HCT116 (cell line): ENCODE data around the gene NUP50. TPM values are rescaled to one million over a fixed set of nuclear protein-coding genes. Genes with fewer than 3 reads are reported as not detected.

Source experiments
- ATAC-seq: fragments of 200-7000 bp; cut with Tn5 transposase; 2 replicates; pipeline ENCODE4 v1.9.1; 2020; ENCODE audit warnings: mild to moderate bottlenecking, moderate library complexity
- BruUV-seq: library from RNA; stranded (reverse); fragments of 400-500 nt; replicated peaks from 2 replicates; lab custom pipeline; 2021; lab: Mats Ljungman, UMichigan
- CTCF ChIA-PET: fragments of 300-600 bp; sonication (Branson Sonifier 250); formaldehyde crosslinking; loops from one replicate; lab custom pipeline; 2021; ENCODE audit warnings: antibody characterized with exemption; lab: Charles Lee
- POLR2A ChIA-PET: fragments of 300-600, 350-600 bp; sonication (Branson Sonifier 250); formaldehyde crosslinking; loops from one replicate; lab custom pipeline; 2021; ENCODE audit warnings: antibody characterized with exemption; lab: Charles Lee
- RAD21 ChIA-PET, 2 experiments: fragments of 300-600 bp; sonication (Branson Sonifier 250); formaldehyde crosslinking; loops; one replicate each; lab custom pipeline; 2023; ENCODE audit warnings: low total read pairs in 2 of 2; ENCODE audit not compliant: uncharacterized antibody in 2 of 2, unreplicated experiment in 2 of 2, low non-redundant PET in 1 of 2; lab: Charles Lee
- DNase-seq: peaks from one replicate; pipeline ENCODE4 v3.0.0-alpha.2; 2010; ENCODE audit warnings: low read depth, low spot score
- H2AFZ ChIP-seq: fragments of 200-600 bp; shearing (Covaris generic), sonication (generic); 2 replicates; pipeline ENCODE4 v1.6.1; 2017; ENCODE audit warnings: low read depth, mixed run types, mixed read lengths, antibody characterized with exemption, low read length; ENCODE audit not compliant: poor library complexity, severe bottlenecking
- H3K27ac ChIP-seq: 2 replicates; pipeline ENCODE4 v1.5.1; 2012; ENCODE audit warnings: low read depth, low read length
- H3K27me3 ChIP-seq: fragments of 200-600 bp; sonication (generic); 2 replicates; pipeline ENCODE4 v1.6.1; 2016; ENCODE audit warnings: mixed run types, low read length, mixed read lengths; ENCODE audit not compliant: insufficient read depth
- H3K36me3 ChIP-seq, 2 experiments: fragments of 200-500 bp in 1 of 2; fragments of 200-600 bp in 1 of 2; sonication (Bioruptor generic) in 1 of 2; sonication (generic) in 1 of 2; 2 replicates each; pipeline versions ENCODE4 v1.5.1 to v1.6.1; 2014 to 2016; ENCODE audit warnings: low read length in 2 of 2, inconsistent platforms in 1 of 2, mixed read lengths in 1 of 2, mixed run types in 1 of 2; ENCODE audit not compliant: insufficient read depth in 2 of 2, control insufficient read depth in 1 of 2
- H3K4me1 ChIP-seq, 2 experiments: fragments of 200-600 bp in 1 of 2; sonication (generic) in 1 of 2; 2 replicates each; pipeline versions ENCODE4 v1.5.1 to v1.6.1; 2012 to 2017; ENCODE audit warnings: low read length in 2 of 2, inconsistent platforms in 1 of 2, mild to moderate bottlenecking in 1 of 2, mixed read lengths in 1 of 2, mixed run types in 1 of 2, moderate library complexity in 1 of 2; ENCODE audit not compliant: insufficient read depth in 2 of 2, control insufficient read depth in 1 of 2
- H3K4me2 ChIP-seq: fragments of 200-600 bp; sonication (generic); 2 replicates; pipeline ENCODE4 v1.6.1; 2017; ENCODE audit warnings: mixed run types, low read length, mixed read lengths
- H3K4me3 ChIP-seq, 2 experiments: fragments of 200-600 bp in 1 of 2; sonication (generic) in 1 of 2; replicated peaks in 1 of 2; 2 replicates each; pipeline ENCODE4 v1.5.1; 2011 to 2016; ENCODE audit warnings: low read length in 2 of 2, control low read depth in 1 of 2, low read depth in 1 of 2, mild to moderate bottlenecking in 1 of 2, mixed read lengths in 1 of 2, mixed run types in 1 of 2
- H3K79me2 ChIP-seq: fragments of 200-600 bp; sonication (generic); 2 replicates; pipeline ENCODE4 v1.6.1; 2017; ENCODE audit warnings: mild to moderate bottlenecking, mixed run types, low read length, moderate library complexity, mixed read lengths; ENCODE audit not compliant: insufficient read depth
- H3K9ac ChIP-seq: fragments of 200-600 bp; sonication (generic); 2 replicates; pipeline ENCODE4 v1.6.1; 2016; ENCODE audit warnings: low read length, mixed read lengths
- H3K9me2 ChIP-seq: fragments of 200-600 bp; sonication (generic), shearing (Covaris generic); 2 replicates; pipeline ENCODE4 v1.6.1; 2017; ENCODE audit warnings: mixed run types, mild to moderate bottlenecking, moderate library complexity; ENCODE audit not compliant: insufficient read depth
- H3K9me3 ChIP-seq, 2 experiments: fragments of 200-500 bp in 1 of 2; fragments of 200-600 bp in 1 of 2; sonication (Bioruptor generic) in 1 of 2; sonication (generic) in 1 of 2; 2 replicates each; pipeline ENCODE4 v1.6.1; 2014 to 2017; ENCODE audit warnings: low read length in 2 of 2, mixed read lengths in 2 of 2, inconsistent platforms in 1 of 2, low read depth in 1 of 2, mild to moderate bottlenecking in 1 of 2, mixed run types in 1 of 2, moderate library complexity in 1 of 2; ENCODE audit not compliant: control insufficient read depth in 1 of 2, insufficient read depth in 1 of 2
- H4K20me1 ChIP-seq: fragments of 200-600 bp; sonication (generic), shearing (Covaris generic); 2 replicates; pipeline ENCODE4 v1.6.1; 2017; ENCODE audit warnings: mixed run types, mild to moderate bottlenecking, moderate library complexity; ENCODE audit not compliant: insufficient read depth
- CEBPB ChIP-seq: IDR thresholded peaks from 2 replicates; pipeline ENCODE4 v1.6.1; 2012; ENCODE audit warnings: low read depth
- CTCF ChIP-seq, 3 experiments: fragments of 200-600 bp in 1 of 3; sonication (generic) in 1 of 3; IDR thresholded peaks in 2 of 3; conservative IDR thresholded peaks in 1 of 3; 2 replicates each; pipeline ENCODE4 v1.5.1; 2012 to 2017; ENCODE audit warnings: low read depth in 2 of 3, low read length in 2 of 3, antibody characterized with exemption in 1 of 3, borderline replicate concordance in 1 of 3, control low read depth in 1 of 3, mild to moderate bottlenecking in 1 of 3, mixed read lengths in 1 of 3, mixed run types in 1 of 3, moderate library complexity in 1 of 3; ENCODE audit not compliant: insufficient read depth in 1 of 3
- EGR1 ChIP-seq: IDR thresholded peaks from 2 replicates; pipeline ENCODE4 v1.6.1; 2012; ENCODE audit warnings: low read depth
- EZH2phosphoT487 ChIP-seq: fragments of 200-600 bp; IDR thresholded peaks from 2 replicates; pipeline ENCODE4 v1.6.1; 2018; ENCODE audit warnings: antibody characterized with exemption, borderline replicate concordance
- MAX ChIP-seq: IDR thresholded peaks from 2 replicates; pipeline ENCODE4 v1.6.1; 2012
- POLR2A ChIP-seq: IDR thresholded peaks from 2 replicates; pipeline ENCODE4 v1.7.0; 2011; ENCODE audit warnings: borderline replicate concordance; ENCODE audit not compliant: insufficient read depth, insufficient read length; ENCODE audit errors: extremely low read depth
- POLR2AphosphoS5 ChIP-seq: IDR thresholded peaks from 2 replicates; pipeline ENCODE4 v1.6.1; 2011; ENCODE audit warnings: mild to moderate bottlenecking, low read depth, low read length, moderate library complexity
- RAD21 ChIP-seq: IDR thresholded peaks from 2 replicates; pipeline ENCODE4 v1.6.1; 2012; ENCODE audit warnings: low read depth, mild to moderate bottlenecking
- REST ChIP-seq: IDR thresholded peaks from 2 replicates; pipeline ENCODE4 v1.6.1; 2012; ENCODE audit warnings: low read depth
- YY1 ChIP-seq: IDR thresholded peaks from 2 replicates; pipeline ENCODE4 v1.6.1; 2011; ENCODE audit warnings: low read length, low read depth, moderate library complexity, mild to moderate bottlenecking; ENCODE audit not compliant: insufficient replicate concordance; ENCODE audit errors: extremely low read depth
- ZFX ChIP-seq: fragments of 450-650 bp; IDR thresholded peaks from 2 replicates; pipeline ENCODE4 v1.6.1; 2017
- ZNF274 ChIP-seq: fragments of 200-500 bp; sonication (Bioruptor generic); IDR thresholded peaks from 2 replicates; pipeline ENCODE4 v1.6.1; 2014; ENCODE audit warnings: mild to moderate bottlenecking, low read depth, low read length, inconsistent platforms
- intact Hi-C: fragments of 100-400 bp; cut with micrococcal nuclease; formaldehyde crosslinking; loops from 2 replicates; pipeline ENCODE4 v1.10.0; 2022
- total RNA-seq: library from RNA; stranded (reverse); gene quantifications from one replicate; pipeline ENCODE4 v1.2.1, GENCODE V29; 2021; ENCODE audit not compliant: unreplicated experiment

NUP50 gene
- total RNA-seq, 1 experiment from 2014 or later = 102 TPM

- intact Hi-C loops = no loop called here
- H3K9me2 ChIP-seq = no peaks in the 10 kb centered on the region
- H3K4me1 ChIP-seq = no peaks in the 10 kb centered on the region
- H2AFZ ChIP-seq = no peak overlapping the region
- H3K4me2 ChIP-seq = no peak overlapping the region
- H4K20me1 ChIP-seq = no peaks in the 10 kb centered on the region
- H3K9me3 ChIP-seq = no peaks in the 10 kb centered on the region
- ATAC-seq (no peak), DNase-seq (no peak)
- no TSS peak for BruUV-seq
- CTCF ChIA-PET = interaction anchor here (1.2 kb wide), 1 partner anchor 38 kb away, joined by 8 read pairs; no protein-coding TSS in a partner anchor
- no peak for TF ChIP-seq EGR1
- TF ChIP-seq MAX = no peak
- no peak for TF ChIP-seq CTCF (IDR thresholded peaks at IDR 0.05 in 2 of 3, conservative IDR thresholded peaks at IDR 0.05 in 1 of 3; ENCODE audit: borderline replicate concordance in 1 of 3, insufficient read depth in 1 of 3, low read depth in 2 of 3, low read length in 2 of 3)
- TF ChIP-seq POLR2AphosphoS5 = no peak
- no peak overlapping the region for H3K4me3 ChIP-seq
- POLR2A ChIA-PET = no interaction called here
- H3K27me3 ChIP-seq = no peaks in the 10 kb centered on the region
- no peak overlapping the region for H3K9ac ChIP-seq
- no peak overlapping the region for H3K27ac ChIP-seq
- RAD21 ChIA-PET = no interaction called here
- peaks cover 7% of the 10 kb centered on the region; the same call in 1 of the 2 replicates for H3K79me2 ChIP-seq
- peaks cover 0 to 3% of the 10 kb centered on the region in 2 experiments; a peak in 1 of 4 replicates for H3K36me3 ChIP-seq
Observed at GRCh38 chr22:45208696-45208992, 44.9 kb downstream of the NUP50 start.

- no peak overlapping the region for H3K4me2 ChIP-seq
- H3K4me1 ChIP-seq = no peaks in the 10 kb centered on the region
- peaks cover 7% of the 10 kb centered on the region; the same call in 1 of the 2 replicates for H3K79me2 ChIP-seq
- intact Hi-C loops = no loop called here
- H3K27me3 ChIP-seq = no peaks in the 10 kb centered on the region
- H3K9ac ChIP-seq = no peak overlapping the region
- H3K9me3 ChIP-seq = no peaks in the 10 kb centered on the region
- H3K36me3 ChIP-seq = peaks cover 0 to 3% of the 10 kb centered on the region in 2 experiments; a peak in 1 of 4 replicates
- no peak overlapping the region for H3K27ac ChIP-seq
- no peak overlapping the region for H3K4me3 ChIP-seq
- no peaks in the 10 kb centered on the region for H4K20me1 ChIP-seq
- ChIA-PET RAD21 (interaction anchor here in 1 of 2 experiments (0.7 kb wide), 1 partner anchor 388 kb away, joined by 3 read pairs; no protein-coding TSS in a partner anchor), CTCF (interaction anchor here (1.2 kb wide), 1 partner anchor 37 kb away, joined by 8 read pairs; no protein-coding TSS in a partner anchor), POLR2A (no interaction called here)
- no peak overlapping the region for H2AFZ ChIP-seq
- no peak for DNase-seq
- H3K9me2 ChIP-seq = no peaks in the 10 kb centered on the region
- BruUV-seq = no TSS peak
- ATAC-seq = peak; percentile 63
- TF ChIP-seq POLR2A (no peak), EZH2phosphoT487 (no peak), YY1 (no peak), EGR1 (no peak), CEBPB (no peak), ZFX (no peak), MAX (no peak), RAD21 (peak; percentile 12; the same call in 1 of the 2 replicates), ZNF274 (no peak), REST (no peak)
Observed at GRCh38 chr22:45208993-45209838, 45.5 kb downstream of the NUP50 start.
